ENCODE data around the gene RCAN2.

DNA sequence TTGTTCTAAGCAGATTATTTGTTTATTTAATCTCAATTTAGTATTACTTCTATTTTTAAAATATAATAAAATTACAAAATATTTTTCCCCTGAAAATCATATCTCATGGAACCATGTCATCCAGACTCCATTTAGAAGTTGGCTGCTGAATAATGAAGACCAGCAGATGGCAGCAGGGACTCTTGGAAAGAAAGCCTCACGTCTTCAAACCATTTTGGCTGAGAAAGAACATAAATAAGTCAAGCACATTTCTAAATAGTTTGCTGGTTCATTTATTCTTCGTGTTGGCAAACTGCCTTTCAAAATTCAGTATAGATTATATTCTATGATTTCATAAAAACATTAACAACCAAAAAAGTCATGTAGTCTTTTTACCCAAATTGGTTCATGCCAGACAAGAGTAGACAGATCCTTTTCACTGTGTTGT lies 71.7 kb downstream of the RCAN2 start:
- no peak for TF ChIP-seq EZH2 (optimal IDR thresholded peaks at IDR 0.05; ENCODE audit: low read depth, low read length)
- TF ChIP-seq, protein P1, sequence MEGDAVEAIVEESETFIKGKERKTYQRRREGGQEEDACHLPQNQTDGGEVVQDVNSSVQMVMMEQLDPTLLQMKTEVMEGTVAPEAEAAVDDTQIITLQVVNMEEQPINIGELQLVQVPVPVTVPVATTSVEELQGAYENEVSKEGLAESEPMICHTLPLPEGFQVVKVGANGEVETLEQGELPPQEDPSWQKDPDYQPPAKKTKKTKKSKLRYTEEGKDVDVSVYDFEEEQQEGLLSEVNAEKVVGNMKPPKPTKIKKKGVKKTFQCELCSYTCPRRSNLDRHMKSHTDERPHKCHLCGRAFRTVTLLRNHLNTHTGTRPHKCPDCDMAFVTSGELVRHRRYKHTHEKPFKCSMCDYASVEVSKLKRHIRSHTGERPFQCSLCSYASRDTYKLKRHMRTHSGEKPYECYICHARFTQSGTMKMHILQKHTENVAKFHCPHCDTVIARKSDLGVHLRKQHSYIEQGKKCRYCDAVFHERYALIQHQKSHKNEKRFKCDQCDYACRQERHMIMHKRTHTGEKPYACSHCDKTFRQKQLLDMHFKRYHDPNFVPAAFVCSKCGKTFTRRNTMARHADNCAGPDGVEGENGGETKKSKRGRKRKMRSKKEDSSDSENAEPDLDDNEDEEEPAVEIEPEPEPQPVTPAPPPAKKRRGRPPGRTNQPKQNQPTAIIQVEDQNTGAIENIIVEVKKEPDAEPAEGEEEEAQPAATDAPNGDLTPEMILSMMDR (IDR thresholded peaks at IDR 0.05; ENCODE audit: low read length): peak; percentile 56
- TF ChIP-seq EZH2phosphoT487 (IDR thresholded peaks at IDR 0.05; ENCODE audit: low read length): no peak
